Ascending aorta (tissue), 2 donors: Measurements from ENCODE around the gene TMEM109. TPM values are rescaled to one million over a fixed set of nuclear protein-coding genes. Genes with fewer than 3 reads are reported as not detected.

ENCODE experiments used
- DNase-seq, 2 donors: peaks; one replicate each; pipeline ENCODE4 v3.0.0-alpha.2; 2019; ENCODE audit warnings: low spot score in 2 of 2
- H3K27ac ChIP-seq, 2 donors: fragments of 200-600 bp; sonication (generic); one replicate each; pipeline ENCODE4 v1.5.1; 2016 to 2017; ENCODE audit warnings: mild to moderate bottlenecking in 1 of 2
- H3K27me3 ChIP-seq: fragments of 200-600 bp; sonication (generic); one replicate; pipeline ENCODE4 v1.5.1; 2017
- H3K36me3 ChIP-seq, 2 donors: fragments of 200-600 bp; sonication (generic); one replicate each; pipeline ENCODE4 v1.5.1; 2016
- H3K4me1 ChIP-seq, 2 donors: fragments of 200-600 bp; sonication (generic); one replicate each; pipeline ENCODE4 v1.5.1; 2016 to 2017; ENCODE audit warnings: mild to moderate bottlenecking in 1 of 2
- H3K4me3 ChIP-seq, 2 donors: fragments of 200-600 bp; sonication (generic); one replicate each; pipeline ENCODE4 v1.5.1; 2016 to 2017; ENCODE audit warnings: mild to moderate bottlenecking in 1 of 2
- H3K9me3 ChIP-seq, 2 donors: fragments of 200-600 bp; sonication (generic); one replicate each; pipeline ENCODE4 v1.5.1; 2016
- CTCF ChIP-seq, 3 experiments: fragments of 200-600 bp in 2 of 3; fragments of 450-650 bp in 1 of 3; sonication (generic) in 2 of 3; IDR thresholded peaks; one replicate each; pipeline ENCODE4 v1.5.1; 2016 to 2019; ENCODE audit warnings: antibody characterized with exemption in 3 of 3, mild to moderate bottlenecking in 1 of 3, moderate library complexity in 1 of 3
- intact Hi-C: fragments of 100-400 bp; cut with DNase I; formaldehyde crosslinking; loops from one replicate; pipeline ENCODE4 v1.15.1; 2023
- total RNA-seq: library from RNA; depleted of rRNA; stranded (reverse); fragments of >200 nt; gene quantifications from one replicate; pipeline ENCODE4 v1.1.0, GENCODE V29; 2016

TMEM109 gene
- total RNA-seq, 1 donor from 2014 or later: 238 TPM

- TF ChIP-seq CTCF (IDR thresholded peaks at IDR 0.05): no peak
- no peak overlapping the region for H3K4me3 ChIP-seq
- no peaks in the 10 kb centered on the region for H3K4me1 ChIP-seq
- H3K36me3 ChIP-seq: peaks cover 14 to 26% of the 10 kb centered on the region in 2 donors
- DNase-seq: no peak
- H3K27me3 ChIP-seq: no peaks in the 10 kb centered on the region
- H3K27ac ChIP-seq: no peak overlapping the region
- H3K9me3 ChIP-seq: no peaks in the 10 kb centered on the region
- intact Hi-C loops: no loop called here
Measured at GRCh38 chr11:60935676-60936442, 21.9 kb downstream of the TMEM109 start.

GRCh38 chr11:60936467-60937143 is 22.6 kb downstream of the TMEM109 start:
- no peak overlapping the region for H3K27ac ChIP-seq
- no peak for DNase-seq
- H3K9me3 ChIP-seq: no peaks in the 10 kb centered on the region
- intact Hi-C loops: no loop called here
- H3K36me3 ChIP-seq: peaks cover 20 to 33% of the 10 kb centered on the region in 2 donors
- H3K27me3 ChIP-seq: no peaks in the 10 kb centered on the region
- H3K4me3 ChIP-seq: no peak overlapping the region
- no peak for TF ChIP-seq CTCF (IDR thresholded peaks at IDR 0.05)
- H3K4me1 ChIP-seq: no peaks in the 10 kb centered on the region

- H3K27ac ChIP-seq: no peak overlapping the region
- peaks cover 26 to 38% of the 10 kb centered on the region in 2 donors for H3K36me3 ChIP-seq
- no peaks in the 10 kb centered on the region for H3K9me3 ChIP-seq
- intact Hi-C loops: no loop called here
- TF ChIP-seq CTCF (IDR thresholded peaks at IDR 0.05): no peak
- H3K4me1 ChIP-seq: no peaks in the 10 kb centered on the region
- DNase-seq: no peak
- no peak overlapping the region for H3K4me3 ChIP-seq
- H3K27me3 ChIP-seq: no peaks in the 10 kb centered on the region
Measured at GRCh38 chr11:60937144-60937527, 23.2 kb downstream of the TMEM109 start.

- Histone ChIP-seq H3K27ac (no peak overlapping the region), H3K4me1 (no peaks in the 10 kb centered on the region), H3K27me3 (no peaks in the 10 kb centered on the region), H3K36me3 (peaks cover 27 to 44% of the 10 kb centered on the region in 2 donors), H3K9me3 (no peaks in the 10 kb centered on the region), H3K4me3 (no peak overlapping the region)
- intact Hi-C loops: no loop called here
- TF ChIP-seq CTCF (IDR thresholded peaks at IDR 0.05): no peak
- no peak for DNase-seq
Measured at GRCh38 chr11:60937811-60938210, 23.9 kb downstream of the TMEM109 start.

GRCh38 chr11:60938500-60938899 is 24.5 kb downstream of the TMEM109 start:
- intact Hi-C loops: no loop called here
- no peak for DNase-seq
- H3K4me3 ChIP-seq: no peak overlapping the region
- no peak overlapping the region for H3K27ac ChIP-seq
- no peak for TF ChIP-seq CTCF (IDR thresholded peaks at IDR 0.05)
- no peaks in the 10 kb centered on the region for H3K9me3 ChIP-seq
- no peaks in the 10 kb centered on the region for H3K4me1 ChIP-seq
- H3K36me3 ChIP-seq: peaks cover 32 to 49% of the 10 kb centered on the region in 2 donors
- no peaks in the 10 kb centered on the region for H3K27me3 ChIP-seq
